Retina (tissue), 1 donor: Measurements from ENCODE around the gene HSPA6.
"Not testable (repeated sequence)": the region's sequence is repeated elsewhere in the genome, so short reads cannot be mapped to it uniquely, and the experiment has no call there.

ENCODE experiments used
- DNase-seq: peaks from one replicate; pipeline ENCODE4 v3.0.0-alpha.2; 2016

HSPA6 gene

DNA sequence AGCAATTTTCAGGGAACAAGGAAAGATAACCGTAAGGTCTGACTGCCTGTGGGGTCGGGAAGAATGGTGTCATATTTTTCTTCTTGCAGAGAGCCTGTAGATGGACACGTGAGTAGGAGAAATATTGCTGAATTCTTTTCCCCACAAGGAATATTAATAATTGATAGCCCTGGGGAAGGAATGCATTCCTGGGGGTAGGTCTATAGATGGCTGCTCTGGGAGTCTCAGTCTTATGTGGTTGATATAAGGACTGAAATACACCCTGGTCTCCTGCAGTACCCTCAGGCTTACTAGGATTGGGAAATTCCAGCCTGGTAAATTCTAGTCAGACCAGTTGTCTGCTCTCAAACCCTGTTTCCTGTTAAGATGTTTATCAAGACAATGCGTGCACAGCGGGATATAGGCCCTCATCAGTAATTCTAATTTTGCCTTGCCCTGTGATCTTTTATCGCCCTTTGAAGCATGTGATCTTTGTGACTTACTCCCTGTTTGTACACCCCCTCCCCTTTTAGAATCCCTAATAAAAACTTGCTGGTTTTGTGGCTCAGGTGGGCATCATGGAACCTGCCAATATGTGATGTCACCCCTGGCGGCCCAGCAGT, 12.8 kb downstream of the HSPA6 start:
- not testable (repeated sequence) for DNase-seq

DNA sequence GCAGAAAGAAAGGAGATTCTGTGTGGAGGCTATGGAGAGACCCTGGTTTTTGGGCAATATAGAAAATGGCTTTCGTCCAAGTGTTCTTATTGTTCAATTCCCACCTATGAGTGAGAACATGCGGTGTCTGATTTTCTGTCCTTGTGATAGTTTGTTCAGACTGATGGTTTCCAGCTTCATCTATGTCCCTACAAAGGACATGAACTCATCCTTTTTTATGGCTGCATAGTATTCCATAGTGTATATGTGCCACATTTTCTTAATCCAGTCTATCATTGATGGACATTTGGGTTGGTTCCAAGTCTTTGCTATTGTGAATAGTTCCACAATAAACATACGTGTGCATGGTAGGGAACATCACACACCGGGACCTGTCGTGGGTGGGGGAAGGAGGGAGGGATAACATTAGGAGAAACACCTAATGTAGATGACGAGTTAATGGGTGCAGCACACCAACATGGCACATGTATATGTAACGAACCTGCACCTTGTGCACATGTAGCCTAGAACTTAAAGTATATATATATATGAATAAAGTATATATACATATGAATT, 14.7 kb downstream of the HSPA6 start:
- DNase-seq, result not testable (repeated sequence)

DNA sequence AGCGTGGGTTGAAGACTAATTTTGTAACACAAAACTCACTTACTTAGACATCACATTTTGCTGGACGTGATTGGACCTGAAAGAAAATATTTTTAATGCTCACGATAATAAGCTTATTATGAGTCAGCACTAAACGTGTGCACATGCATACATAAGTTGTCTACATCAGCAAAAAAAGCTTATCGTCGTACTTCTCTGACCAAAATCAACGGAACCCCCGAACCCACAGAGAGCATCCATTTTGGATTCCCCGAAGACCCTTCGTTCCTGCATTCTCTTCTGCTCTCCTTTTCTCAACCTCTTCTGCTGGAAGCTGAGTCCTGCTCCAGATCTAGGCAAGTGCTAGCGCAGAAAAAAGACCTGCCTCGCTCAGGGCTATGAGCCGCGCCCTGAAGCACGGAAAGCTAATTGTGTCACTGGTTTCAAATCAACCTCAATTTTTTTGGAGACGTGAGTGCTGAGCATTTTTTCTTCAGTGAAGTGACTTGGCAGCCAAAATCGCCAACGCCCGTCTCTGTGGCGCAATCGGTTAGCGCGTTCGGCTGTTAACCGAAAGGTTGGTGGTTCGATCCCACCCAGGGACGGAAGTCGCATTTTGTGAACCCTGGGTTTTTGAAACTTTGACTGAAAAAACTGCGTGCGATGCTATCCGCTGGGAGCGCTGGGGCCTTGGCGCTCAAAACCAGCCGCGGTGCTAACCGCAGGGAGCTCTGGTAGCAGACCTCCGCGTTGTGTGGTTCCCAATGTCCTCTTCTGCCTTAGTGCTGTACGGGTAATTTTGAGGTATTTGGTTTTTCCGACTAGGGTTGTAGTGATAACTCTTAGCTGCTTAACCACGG, 15.6 kb downstream of the HSPA6 start:
- peak; percentile 67 for DNase-seq

DNA sequence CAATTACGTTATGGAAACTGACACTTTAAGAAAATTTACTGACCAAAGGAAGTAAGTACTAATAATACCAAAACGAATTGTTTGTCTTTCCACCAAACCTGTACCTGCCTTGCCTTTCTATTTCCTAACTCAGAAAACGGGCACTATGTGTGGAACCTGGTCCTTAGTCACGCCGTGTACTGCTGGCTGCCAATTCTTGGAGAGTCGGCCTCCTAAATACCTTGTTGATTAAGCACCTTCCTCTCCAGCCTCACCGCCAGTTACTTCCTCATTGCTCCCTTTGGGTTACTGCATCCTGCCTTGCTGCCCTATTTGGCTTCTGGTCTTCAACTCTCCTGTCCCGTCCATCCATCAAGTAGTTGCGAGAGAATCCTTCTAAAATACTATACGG, 16.2 kb downstream of the HSPA6 start:
- DNase-seq, result not testable (repeated sequence)

DNA sequence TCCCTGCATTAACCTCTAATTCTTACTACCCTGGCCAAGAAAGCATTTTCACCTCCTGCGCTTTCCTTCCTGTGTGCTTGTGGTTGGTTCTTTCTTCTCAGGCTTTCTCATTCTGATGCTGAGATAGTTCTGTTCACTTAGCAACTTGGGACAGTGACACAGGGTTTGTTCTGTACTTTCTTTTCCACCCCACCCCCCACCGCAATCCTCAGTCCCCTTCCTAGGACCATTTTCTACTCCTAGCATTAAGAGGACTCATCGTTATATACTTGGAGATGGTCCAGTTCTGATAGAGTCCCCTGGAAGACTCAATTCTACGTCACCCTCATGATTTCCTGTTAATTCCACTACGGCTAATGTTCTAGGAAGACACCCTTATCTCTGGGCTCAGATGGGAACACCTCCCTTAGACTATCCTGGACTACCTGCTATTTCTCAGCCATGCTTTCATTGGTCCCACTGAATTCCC, 17.8 kb downstream of the HSPA6 start:
- DNase-seq, result not testable (repeated sequence)

DNA sequence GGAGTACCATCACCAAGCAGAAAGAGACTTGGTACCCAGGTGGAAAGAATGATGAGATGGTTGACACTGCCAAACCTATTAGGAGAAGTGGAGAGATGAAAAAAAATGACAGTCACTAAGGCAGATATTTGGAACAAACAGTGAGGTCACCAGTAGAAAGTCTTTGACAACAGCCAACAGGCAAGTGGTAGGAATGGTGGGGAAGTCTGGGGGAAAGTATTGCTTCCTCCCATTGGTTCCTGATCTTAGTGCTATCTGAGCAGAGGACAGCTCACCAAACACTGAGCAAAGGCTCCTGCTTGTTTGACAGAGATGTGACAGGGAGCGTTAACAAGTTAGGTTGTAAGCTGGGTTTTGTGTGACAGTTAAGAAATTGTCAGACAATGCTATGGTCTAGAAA, 18.8 kb downstream of the HSPA6 start:
- DNase-seq, result not testable (repeated sequence)

DNA sequence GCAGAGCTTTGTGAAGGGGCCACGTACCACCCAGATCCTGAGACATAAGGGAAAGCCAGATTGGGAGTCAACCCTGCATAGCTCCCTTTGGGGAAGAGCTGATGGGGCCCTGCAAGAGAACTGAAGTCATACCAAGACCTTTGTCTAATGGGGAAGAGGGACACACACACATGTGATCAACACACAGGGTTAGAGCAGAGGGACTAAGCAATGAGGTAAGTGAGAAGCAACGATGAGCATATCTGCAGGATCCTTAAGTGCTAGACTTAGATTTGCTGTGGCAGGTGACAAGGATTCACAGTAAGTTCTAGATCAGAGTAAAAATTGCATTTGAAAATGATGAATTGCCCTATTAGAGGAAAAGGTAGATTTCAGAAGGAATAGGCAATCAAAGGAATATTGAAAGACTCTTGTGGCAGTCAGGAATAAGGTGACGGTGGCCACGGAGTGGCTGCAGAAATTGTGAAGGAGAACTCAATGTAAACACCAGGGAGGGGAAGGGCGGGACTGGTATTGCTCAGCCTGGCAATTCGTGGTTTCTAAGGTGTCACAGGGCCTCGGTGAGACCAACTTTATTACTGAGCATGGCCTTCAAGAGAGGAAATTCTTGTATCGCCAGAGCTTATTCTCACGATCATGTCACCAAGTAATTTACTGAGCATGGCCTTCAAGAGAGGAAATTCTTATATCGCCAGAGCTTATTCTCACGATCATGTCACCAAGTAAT, 20.8 kb downstream of the HSPA6 start:
- not testable (repeated sequence) for DNase-seq

DNA sequence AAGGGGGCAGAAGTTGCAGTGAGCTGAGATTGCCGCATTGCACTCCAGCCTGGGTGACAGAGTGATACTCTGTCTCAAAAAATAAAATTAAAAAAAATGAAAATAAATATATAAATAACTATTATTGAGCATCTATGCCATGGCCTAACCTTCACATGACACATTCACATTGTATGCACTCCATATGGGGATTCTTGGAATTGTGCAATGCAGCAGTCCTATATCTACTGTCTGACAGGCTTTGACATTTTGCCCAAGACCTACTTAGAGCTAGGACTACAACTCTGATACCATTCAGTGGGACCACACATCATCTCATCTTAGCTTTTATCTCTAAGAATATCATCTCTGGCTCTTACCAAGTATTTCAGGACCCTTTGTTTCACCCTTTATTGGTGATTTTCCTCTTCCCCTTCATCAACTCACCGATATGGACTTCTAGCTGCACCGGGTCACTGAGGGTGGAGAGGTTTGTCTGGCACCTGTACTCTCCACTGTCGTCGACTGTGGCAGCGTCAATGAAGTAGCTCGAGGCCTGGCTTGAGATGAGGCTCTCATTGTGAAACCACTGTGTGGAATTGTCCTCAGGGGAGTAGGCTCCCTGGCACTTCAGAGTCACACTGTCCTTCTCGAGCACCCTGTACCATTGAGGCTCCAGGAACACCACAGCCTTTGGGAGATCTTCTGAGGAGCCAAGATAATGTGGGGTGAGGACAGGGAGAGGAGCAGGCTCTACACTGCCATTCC, 23.8 kb downstream of the HSPA6 start:
- not testable (repeated sequence) for DNase-seq

DNA sequence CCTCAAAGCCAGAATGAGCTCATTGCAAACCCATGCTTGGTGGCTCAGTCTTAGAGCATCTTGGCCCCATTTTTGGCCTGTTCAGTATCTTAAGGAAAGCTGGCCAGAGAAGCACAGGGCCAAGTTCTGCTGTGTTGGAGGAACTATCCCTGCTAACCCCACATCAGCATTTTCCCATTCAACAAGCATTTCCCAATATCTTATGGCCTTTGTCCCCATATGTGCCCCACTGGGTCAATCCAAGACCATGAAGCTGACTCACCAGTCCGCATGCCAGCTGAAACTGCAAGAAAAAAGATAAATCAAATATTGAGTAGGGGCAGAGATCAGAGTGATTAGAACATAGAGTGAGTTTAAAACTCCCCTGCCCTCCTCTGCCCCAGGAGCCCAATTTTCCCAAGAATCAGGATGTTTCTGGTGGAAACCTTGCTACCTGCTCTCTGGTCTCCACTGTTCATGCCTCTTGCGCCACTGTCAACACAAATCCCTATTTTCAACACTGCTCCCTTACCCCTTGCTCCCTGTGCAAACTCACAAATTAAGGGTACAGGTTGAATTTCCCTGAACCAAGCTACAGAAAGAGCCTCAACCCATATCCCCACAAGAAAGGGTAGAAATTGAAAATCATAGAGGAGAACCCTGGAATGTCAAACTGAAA, 24.5 kb downstream of the HSPA6 start:
- DNase-seq, result not testable (repeated sequence)

DNA sequence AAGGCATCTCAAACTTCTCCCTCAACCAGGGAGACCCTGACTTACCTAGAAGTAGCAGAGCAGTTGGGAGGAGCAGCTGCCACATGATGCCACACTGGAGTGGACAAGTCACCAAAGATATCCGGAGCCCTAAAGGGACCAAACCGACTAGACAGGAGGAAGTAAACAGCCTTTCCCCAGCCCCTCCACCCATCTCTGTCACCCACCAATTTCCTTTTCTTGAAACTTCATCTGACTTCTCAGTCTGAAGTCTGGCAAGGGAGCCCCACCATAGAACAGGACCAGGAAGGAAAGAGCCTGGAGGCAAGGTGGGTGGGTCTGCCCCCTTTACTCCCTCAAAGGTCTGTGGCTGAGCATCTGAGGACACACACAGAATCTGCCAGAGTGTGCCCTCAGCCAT, 25.3 kb downstream of the HSPA6 start, which contains the start of gene FCGR3A:
Gene FCGR3A, minus strand, starts transcription at position 167 of the 400 bp plus-strand sequence. Its CDS starts 82 bp downstream, at position 85.
- DNase-seq, result no peak

DNA sequence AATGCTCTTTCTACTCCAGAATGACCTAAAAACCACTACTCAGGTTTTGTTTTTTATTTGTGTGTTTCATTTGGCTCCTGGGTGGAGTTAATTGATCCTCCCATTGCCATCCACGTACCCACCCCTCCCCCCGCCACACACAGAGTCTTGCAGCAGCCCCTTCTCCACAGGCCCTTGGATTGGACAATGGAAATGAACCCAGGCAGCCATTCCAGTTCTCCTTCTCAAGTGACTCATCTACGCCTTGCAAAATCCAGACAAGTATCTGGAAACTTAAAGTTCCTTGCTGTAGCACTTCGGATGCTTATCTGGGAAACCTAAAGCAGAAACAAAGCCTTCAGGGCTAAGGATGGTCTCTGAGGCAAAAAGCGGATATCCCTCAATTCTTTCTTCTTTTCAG, 26.6 kb downstream of the HSPA6 start:
- not testable (repeated sequence) for DNase-seq

DNA sequence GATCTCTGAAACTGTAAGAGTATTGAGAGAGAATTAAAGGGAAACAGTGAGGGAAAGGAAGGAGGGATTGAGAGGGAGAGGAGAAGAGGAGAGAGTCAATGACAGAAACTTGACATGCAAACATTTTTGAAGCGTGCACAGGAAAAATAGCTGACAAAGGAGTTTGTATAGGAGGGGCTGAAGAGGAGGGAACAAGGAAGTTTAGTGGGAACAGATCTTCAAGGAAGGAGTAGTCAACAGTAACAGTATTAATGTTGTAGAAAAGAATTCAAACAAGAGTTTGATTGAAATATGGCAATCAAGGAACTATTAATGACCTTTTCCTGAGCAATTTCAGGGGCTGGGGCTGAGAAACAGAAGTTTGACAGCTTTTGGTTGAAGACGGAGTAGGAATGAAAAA, 29.3 kb downstream of the HSPA6 start:
- DNase-seq, result not testable (repeated sequence)

DNA sequence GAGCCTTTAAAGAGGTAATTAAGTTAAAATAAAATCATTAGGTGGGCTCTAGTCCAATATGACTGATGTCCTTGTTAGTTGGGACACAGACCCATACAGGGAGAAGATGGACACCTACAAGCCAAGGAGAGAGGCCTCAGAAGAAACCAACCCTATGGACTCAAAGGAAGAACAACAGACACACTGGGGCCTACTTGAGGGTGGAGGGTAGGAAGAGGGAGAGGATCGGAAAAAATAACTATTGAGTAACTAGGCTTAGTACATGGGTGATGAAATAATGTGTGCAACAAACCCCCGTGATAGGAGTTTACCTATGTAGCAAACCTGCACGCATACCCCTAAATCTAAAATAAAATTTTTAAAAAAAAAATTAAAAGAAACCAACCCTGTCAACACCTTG, 30.0 kb downstream of the HSPA6 start:
- not testable (repeated sequence) for DNase-seq

DNA sequence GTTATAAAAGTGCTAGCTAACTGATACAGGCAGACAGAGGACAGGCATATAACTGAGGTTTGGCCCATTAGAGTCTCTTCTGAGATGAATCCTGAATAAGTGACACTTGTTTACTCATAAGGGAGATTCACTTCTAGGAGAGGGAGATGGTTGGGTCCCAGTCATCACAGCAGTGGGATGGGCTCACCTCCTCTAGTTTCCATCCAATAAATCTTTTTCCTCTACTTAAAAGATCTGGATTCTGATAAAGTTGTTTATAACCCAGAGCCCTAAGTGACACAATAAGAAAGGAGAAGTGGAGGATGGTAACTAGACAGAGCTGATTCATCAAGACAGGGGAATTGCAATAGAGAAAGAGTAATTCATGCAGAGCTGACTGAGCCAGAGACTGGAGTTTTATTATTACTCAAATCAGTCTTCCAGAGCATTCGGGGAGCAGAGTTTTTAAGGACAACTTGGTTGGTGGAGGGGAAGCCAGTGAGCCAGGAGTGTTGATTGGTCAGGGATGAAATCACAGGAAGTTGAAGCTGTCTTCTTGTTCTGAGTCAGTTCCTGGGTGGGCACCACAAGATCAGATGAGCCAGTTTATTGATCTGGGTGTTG, 30.6 kb downstream of the HSPA6 start:
- not testable (repeated sequence) for DNase-seq

DNA sequence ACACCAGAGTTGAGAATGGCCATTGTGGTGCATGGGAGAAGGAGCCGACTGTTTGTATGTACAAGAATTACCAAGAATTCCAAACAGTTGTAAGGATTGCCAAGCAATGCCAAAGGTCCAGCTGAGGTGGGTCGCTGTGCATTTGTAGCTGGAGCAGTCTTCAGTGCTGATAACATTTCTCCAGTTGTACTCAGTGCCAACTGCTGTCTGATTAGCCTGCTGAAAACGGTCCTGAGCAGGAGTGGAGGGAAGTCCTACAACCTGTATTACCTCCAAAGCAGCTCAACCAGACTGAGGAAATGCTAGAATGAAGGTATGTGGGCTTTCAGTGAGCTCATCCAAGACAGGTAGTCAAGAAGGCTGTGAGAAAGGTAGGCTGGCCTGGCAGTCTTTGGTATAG, 31.8 kb downstream of the HSPA6 start:
- DNase-seq, result not testable (repeated sequence)

DNA sequence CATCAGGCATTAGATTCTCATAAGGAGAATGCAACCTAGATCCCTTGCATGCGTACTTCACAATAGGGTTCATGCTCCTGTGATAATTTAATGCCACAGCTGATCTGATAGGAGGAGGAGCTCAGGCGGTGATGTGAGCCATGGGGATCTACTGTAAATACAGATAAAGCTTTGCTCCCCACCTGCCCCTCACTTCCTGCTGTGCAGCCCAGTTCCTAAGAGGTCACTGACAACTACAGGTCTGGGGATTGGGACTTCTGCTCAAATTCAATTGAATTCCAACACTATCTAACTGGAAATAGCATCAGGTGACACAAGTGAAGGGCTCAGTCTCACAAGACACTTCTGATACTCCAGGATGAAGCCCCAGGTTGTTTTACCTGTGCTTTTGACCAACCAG, 32.6 kb downstream of the HSPA6 start:
- DNase-seq, result not testable (repeated sequence)

DNA sequence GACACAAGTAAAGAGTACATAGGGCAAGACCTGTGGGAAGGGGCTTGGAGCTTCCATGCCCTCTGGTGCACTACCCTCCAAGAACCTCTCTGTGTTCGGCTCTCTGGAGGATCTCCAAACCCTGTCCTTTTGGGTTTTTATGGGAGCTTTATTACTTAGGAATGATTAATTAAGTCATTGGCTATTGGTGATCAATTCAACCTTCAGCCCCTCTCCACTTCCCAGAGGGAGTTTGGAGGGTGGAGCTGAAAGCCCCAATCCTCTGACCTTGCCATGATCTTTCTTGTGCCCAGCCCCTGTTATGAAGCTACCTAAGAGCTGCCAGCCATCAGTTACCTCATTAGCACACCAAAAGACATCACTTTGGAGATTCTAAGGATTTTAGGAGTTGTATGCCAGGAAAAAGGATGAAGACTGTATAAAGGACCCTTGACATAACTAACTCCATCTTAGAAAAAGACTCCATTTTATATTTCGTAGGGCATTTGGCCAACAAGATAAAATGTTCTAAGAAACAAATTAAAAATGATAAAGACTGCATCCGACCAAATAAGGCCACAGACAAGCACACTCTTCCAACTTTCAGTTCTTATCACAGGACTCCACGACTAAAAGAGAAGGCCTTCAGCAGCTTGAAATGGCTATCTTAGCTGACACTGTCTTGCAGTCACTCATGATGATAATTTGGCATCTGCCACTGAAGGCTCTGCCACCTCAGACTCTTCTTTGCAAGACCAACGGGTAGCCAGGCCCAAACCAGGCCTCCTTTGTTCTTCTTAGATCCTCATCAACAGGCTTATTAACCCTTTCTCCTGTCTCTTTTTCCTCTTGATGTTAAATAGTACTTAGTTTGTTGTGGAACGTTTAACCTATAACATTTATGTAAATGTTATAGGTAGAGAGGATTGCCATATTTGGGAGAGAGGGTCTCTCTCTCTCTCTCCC, 33.4 kb downstream of the HSPA6 start:
- not testable (repeated sequence) for DNase-seq

DNA sequence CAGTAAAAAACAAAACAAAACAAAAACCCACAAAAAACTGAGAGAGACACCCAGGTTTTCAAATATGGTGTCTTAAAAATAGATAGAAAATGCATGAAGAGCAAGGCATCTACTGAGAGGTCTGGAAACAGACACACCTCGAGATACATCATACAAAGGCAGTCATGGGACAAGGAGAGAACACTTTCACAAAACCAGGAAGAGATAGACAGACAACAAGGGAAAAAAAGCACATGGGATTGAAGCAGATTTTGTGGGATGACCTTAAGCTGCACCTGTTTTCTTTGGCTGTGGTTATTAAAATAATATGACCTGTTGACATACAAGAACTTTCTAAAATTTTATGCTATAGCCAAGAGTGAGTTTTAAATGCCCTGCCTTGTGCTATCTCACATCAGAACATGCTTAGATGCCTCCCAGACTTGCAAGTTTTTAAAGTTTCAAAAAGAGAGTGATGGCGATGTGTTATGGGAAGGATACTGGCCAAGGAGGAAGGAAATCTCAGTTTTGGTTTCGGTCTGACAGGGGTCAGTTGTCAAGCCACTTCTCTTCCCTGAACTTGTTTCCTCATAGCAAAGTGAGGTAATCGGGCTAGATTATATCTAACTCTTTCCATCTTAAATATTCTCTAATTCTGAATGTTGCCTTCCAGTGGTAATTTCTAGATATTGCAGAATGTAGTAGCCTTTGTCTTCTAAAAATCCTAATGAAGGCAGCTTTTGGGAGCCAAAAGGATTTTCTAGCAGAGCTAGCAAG, 36.8 kb downstream of the HSPA6 start:
- not testable (repeated sequence) for DNase-seq

DNA sequence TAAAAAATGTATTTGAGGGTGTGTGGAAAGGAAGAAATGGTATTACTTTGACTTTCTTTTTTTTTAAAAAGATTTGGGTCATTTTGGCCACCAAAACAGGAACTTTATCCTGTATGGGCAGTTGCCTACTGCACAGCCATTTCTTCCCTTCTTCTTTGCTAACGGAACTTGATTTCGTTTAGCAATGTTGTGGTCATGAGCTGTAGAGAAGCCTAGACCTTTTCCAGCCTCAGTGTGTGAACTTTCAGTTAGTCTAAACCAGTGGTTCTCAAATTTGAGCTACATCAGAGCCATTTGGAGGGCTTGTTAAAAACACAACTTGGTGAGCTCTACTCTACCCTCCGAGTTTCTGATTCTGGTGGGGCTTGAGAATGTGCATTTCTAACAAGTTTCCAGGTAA, 38.1 kb downstream of the HSPA6 start:
- DNase-seq, result not testable (repeated sequence)
